Fibroblast of peridontal ligament (primary cell): ENCODE results near the gene OR4M2.
"Not testable (repeated sequence)": the region's sequence is repeated elsewhere in the genome, so short reads cannot be mapped to it uniquely, and the experiment has no call there.

Experiments used
- DNase-seq: peaks from one replicate; pipeline ENCODE4 v3.0.0-alpha.2; 2010; ENCODE audit errors: extremely low read depth

OR4M2 gene

DNA sequence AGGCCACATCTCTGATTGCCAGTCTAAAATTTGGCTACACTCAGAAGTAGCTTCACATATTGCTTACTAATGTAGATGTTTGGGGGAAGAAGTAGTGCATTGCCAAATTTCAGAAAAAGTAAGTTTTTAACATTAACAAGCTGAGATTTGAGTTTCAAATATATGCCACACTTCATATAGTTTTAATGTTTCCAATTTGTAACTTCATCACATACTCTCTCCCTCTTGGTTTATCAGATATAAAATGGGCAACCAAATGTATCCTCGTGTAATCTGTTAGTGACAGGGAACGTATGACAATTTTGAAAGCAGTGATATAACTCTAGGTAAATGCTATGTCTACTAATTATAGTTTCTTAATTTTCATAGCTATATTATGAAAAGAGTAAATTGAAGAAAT is at the start of gene OR4M2:
TSS of gene OR4M2 (plus strand) at position 301 of the 400 bp plus-strand sequence. CDS start at position 399, 98 bp downstream.
- not testable (repeated sequence) for DNase-seq

DNA sequence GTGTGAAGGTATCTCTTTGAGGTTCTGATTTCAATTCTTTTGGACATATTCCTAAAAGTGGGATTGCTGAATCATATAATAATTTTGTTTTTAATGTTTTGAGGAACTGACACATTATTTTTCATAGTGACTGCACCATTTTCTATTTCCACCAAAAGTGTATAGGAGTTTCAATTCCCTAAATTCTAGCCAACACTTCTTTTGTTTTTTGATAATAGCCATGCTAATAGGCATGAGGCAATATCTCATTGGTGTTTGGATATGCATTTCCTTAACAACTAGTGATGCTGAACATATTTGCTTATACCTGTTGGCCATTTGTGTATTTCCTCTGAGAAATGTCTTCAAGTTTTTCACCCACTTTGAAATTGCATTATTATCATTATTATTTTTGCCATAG is 11.1 kb upstream of the OR4M2 start:
- DNase-seq, result not testable (repeated sequence)

DNA sequence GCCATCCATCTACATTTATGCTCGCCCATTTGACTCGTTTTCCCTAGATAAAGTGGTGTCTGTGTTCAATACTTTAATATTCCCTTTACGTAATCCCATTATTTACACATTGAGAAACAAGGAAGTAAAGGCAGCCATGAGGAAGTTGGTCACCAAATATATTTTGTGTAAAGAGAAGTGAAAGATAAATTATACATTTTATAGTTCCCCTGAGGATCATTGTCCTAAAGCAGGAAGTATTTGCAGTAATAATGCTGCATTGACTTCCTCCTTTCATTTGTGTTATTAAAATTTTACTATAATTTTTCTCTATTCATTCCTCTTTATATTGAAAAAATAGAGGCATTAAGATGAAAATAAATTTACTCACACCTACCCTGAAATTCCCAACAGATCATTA is 1.1 kb downstream of the OR4M2 start:
- not testable (repeated sequence) for DNase-seq

DNA sequence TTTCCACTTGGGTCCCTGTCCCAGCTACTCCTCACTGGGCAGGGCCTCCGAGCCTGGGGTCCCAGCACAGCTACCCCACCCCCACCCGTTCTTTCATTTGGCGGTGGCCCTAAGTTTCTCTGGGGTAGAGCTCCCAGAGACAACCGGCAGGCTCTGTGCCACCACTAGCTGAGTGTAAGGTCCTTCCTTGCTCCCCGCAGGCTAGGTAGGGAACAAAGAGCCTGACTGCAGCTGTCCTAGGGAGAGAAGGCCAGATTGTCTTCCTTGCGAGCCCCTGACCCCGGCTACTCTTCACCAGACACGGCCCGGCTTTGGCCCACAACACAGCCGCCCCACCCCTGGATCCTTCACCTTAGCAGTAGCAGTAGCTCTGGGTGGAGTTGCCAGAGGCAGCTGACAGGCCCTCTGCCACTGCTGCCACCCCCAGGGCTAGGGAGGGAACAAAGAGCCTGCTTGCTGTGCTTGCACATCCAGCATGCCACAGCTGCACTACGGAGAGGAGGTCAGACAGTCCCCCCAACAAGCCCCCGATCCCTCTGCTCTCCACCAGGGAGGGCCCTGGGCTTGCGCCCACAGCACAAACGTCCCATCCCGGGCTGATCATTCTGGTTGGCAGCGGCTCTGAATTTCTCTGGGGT is 18.4 kb downstream of the OR4M2 start:
- not testable (repeated sequence) for DNase-seq

- DNase-seq, result not testable (repeated sequence)
These were observed 19.1 kb downstream of the OR4M2 start for GRCh38 chr15:22099289-22099891.

- not testable (repeated sequence) for DNase-seq
These were observed 41.7 kb downstream of the OR4M2 start for GRCh38 chr15:22122033-22122432.
